ENCODE results near the gene TSPAN5.

- no peak for TF ChIP-seq CTCF (IDR thresholded peaks at IDR 0.05)
- TF ChIP-seq POLR2AphosphoS5 (IDR thresholded peaks at IDR 0.05), result no peak
These were observed 33.8 kb downstream of the TSPAN5 start for GRCh38 chr4:98624642-98625041.

All from breast epithelium (tissue), 3 donors.